LNCaP clone FGC (cell line): Measurements from ENCODE around the gene SYT15.

Experiments used
- DNase-seq: peaks from one replicate; pipeline ENCODE4 v3.0.0-alpha.2; 2011; ENCODE audit warnings: low read depth
- H3K4me3 ChIP-seq: 2 replicates; pipeline ENCODE4 v1.5.1; 2011; ENCODE audit warnings: mild to moderate bottlenecking, low read depth, low read length, control low read depth
- CTCF ChIP-seq: IDR thresholded peaks from 2 replicates; pipeline ENCODE4 v1.5.1; 2012; ENCODE audit warnings: mild to moderate bottlenecking; ENCODE audit not compliant: control insufficient read depth, insufficient read depth; ENCODE audit errors: extremely low read depth

SYT15 gene

GRCh38 chr10:46542567-46543465 lies 36.1 kb upstream of the SYT15 start:
- DNase-seq: no peak
- no peak overlapping the region for H3K4me3 ChIP-seq
- no peak for TF ChIP-seq CTCF

GRCh38 chr10:46543466-46544377 lies 35.2 kb upstream of the SYT15 start:
- no peak for TF ChIP-seq CTCF
- no peak overlapping the region for H3K4me3 ChIP-seq
- no peak for DNase-seq

- H3K4me3 ChIP-seq: no peak overlapping the region
- TF ChIP-seq CTCF: 0 out of 2 replicates have a peak, but pooled peaks have one; percentile 13
- no peak for DNase-seq
Observed at GRCh38 chr10:46544989-46545791, 33.7 kb upstream of the SYT15 start.

- DNase-seq: no peak
- no peak for TF ChIP-seq CTCF
- no peak overlapping the region for H3K4me3 ChIP-seq
Observed at GRCh38 chr10:46545861-46546590, 32.9 kb upstream of the SYT15 start.

- TF ChIP-seq CTCF: no peak
- DNase-seq: peak; percentile 70
- H3K4me3 ChIP-seq: no peak overlapping the region
Observed at GRCh38 chr10:46546591-46547540, 32.1 kb upstream of the SYT15 start.
